ENCODE measurements around the gene ERMARD. TPM values are rescaled to one million over a fixed set of nuclear protein-coding genes. Genes with fewer than 3 reads are reported as not detected.

Gene ERMARD
- total RNA-seq, 4 donors from 2014 or later = 10.3 to 21.4 (median 17.6) TPM

DNA sequence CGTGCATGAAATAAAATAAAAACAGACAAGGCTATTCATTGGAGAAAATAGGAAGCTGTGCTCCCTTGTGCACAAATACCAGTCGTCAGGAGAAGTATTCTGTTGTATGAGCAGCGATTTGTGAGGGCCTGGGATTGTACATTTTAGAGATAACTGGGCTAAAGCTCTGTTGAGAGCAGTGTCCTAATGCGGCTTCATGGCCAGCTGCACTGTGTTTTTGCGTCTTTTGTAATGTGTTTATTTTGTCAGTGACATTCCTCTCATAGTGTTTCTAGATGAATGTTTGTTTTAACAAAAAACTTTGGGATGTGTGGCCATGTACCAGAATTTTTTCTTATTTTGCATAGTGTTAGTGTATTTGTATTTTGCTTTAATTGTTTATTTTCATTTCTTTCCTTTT lies 14.8 kb downstream of the ERMARD start:
- 63 to 80% methylated on average over 4 to 5 of the region's 5 CpGs for WGBS, 2 donors
- DNase-seq = no peak
- H3K4me3 ChIP-seq = no peak overlapping the region

DNA sequence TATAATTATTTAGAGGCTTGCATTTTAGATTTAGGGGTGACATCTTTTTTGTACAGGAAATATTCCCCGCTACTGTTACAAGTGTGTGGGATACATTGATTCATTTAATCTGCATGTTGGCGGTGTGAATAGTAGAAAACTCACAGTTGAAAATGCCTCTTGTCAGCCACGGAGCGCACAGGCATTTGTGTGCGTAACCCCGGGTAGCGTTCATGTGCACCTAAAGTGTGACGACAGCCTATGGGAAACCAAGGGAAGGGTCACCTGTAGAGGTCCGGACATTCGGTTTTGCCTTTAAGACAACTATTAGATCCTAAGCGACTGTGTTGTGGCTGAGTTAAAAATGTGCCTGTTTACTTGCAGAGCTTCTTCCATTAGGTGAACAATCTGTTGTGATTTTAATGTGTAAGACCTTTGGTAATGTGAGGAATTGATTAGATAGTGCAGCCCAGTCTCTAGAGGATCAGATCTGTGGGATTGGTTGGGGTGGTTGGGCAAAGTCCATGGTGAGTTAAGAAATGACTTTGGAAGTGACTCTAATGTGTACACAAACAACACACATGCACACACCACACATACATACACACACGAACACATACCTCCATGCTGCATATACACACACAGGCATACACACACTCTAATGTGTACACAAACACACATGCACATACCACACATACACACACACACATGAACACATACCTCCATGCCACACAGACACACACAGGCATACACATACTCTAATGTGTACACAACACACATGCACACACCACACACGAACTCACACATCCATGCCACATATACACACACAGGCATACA lies 15.7 kb downstream of the ERMARD start:
- Histone ChIP-seq H3K36me3 (peaks cover 9 to 97% (median 19%) of the 10 kb centered on the region in 3 donors), H3K27me3 (no peaks in the 10 kb centered on the region), H3K27ac (peak overlapping the region in 1 of 4 donors; percentile 25), H3K4me1 (peaks cover 0 to 5% (median 3%) of the 10 kb centered on the region in 3 donors), H3K4me3 (no peak overlapping the region), H3K9me3 (no peaks in the 10 kb centered on the region)
- 92 to 95% methylated on average over 12 to 13 of the region's 13 CpGs for WGBS, 2 donors
- no peak for DNase-seq
- intact Hi-C loops (cut with DNase I) = no loop called here
- TF ChIP-seq, protein P1, sequence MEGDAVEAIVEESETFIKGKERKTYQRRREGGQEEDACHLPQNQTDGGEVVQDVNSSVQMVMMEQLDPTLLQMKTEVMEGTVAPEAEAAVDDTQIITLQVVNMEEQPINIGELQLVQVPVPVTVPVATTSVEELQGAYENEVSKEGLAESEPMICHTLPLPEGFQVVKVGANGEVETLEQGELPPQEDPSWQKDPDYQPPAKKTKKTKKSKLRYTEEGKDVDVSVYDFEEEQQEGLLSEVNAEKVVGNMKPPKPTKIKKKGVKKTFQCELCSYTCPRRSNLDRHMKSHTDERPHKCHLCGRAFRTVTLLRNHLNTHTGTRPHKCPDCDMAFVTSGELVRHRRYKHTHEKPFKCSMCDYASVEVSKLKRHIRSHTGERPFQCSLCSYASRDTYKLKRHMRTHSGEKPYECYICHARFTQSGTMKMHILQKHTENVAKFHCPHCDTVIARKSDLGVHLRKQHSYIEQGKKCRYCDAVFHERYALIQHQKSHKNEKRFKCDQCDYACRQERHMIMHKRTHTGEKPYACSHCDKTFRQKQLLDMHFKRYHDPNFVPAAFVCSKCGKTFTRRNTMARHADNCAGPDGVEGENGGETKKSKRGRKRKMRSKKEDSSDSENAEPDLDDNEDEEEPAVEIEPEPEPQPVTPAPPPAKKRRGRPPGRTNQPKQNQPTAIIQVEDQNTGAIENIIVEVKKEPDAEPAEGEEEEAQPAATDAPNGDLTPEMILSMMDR (IDR thresholded peaks at IDR 0.05) = no peak
- TF ChIP-seq POLR2A (IDR thresholded peaks at IDR 0.05) = no peak

More for the DNA sequence above, 14.8 kb downstream of the ERMARD start:
- H3K27me3 ChIP-seq = no peaks in the 10 kb centered on the region
- peaks cover 0 to 5% (median 3%) of the 10 kb centered on the region in 3 donors for H3K4me1 ChIP-seq
- H3K9me3 ChIP-seq = no peaks in the 10 kb centered on the region
- peak overlapping the region in 2 of 4 donors; percentile 16 to 57 for H3K27ac ChIP-seq
- peaks cover 9 to 97% (median 15%) of the 10 kb centered on the region in 3 donors for H3K36me3 ChIP-seq
- intact Hi-C loops (cut with DNase I) = no loop called here
- no peak for TF ChIP-seq POLR2A (IDR thresholded peaks at IDR 0.05)
- TF ChIP-seq, protein P1 (IDR thresholded peaks at IDR 0.05) = no peak

DNA sequence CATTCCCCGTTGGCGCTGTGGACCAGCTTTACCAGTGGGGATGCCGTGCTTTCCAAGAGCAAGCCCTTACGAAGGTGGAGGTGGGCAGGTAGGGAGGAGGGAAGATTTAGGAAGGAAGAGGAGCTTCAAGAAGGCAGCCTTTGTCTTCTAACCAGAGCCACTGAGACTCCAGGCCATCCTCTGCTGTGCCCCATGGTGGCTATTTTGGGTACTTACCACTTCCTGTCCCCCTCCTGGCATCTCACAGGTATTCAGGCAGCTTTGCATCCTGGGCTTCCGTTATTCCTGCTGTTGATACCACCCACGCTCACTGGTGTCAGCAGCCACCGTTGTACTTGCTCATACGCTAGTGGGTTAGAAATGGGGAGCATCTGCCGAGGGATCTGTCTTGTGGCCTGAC lies 22.9 kb downstream of the ERMARD start:
- DNase-seq = no peak
- no peak overlapping the region for H3K4me3 ChIP-seq
- intact Hi-C loops (cut with DNase I) = no loop called here
- no peak overlapping the region for H3K27ac ChIP-seq
- H3K27me3 ChIP-seq = no peaks in the 10 kb centered on the region
- 91 to 92% methylated on average over 4 to 8 of the region's 9 CpGs for WGBS, 2 donors
- no peak for TF ChIP-seq POLR2A (IDR thresholded peaks at IDR 0.05)
- TF ChIP-seq, protein P1 (IDR thresholded peaks at IDR 0.05) = no peak
- H3K9me3 ChIP-seq = no peaks in the 10 kb centered on the region
- H3K4me1 ChIP-seq = no peaks in the 10 kb centered on the region
- peaks cover 9 to 95% (median 17%) of the 10 kb centered on the region in 3 donors for H3K36me3 ChIP-seq

DNA sequence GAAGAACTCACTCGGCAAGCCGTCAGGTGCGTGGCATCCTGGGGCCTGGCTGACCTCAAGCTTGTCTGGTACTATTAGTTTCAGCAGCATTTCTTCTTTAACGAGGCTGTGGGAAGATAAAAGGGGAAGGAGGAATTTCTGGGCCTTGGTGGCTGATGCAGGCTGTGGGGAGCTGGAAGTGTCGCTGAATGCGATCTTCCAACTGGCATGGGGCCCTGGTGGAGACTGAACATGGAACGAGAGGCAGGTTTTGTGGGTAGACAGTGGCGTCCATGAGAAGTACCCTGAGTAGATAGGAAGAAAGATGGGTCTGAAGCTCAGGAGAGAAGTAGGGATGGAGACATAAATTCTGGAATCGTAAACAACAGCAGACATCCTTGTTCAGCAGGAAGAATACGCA lies 23.9 kb downstream of the ERMARD start:
- 88 to 90% methylated on average over 10 of the region's 10 CpGs for WGBS, 2 donors
- H3K4me3 ChIP-seq = no peak overlapping the region
- no peak for TF ChIP-seq POLR2A (IDR thresholded peaks at IDR 0.05)
- TF ChIP-seq, protein P1 (IDR thresholded peaks at IDR 0.05) = no peak
- H3K9me3 ChIP-seq = no peaks in the 10 kb centered on the region
- peaks cover 9 to 96% (median 15%) of the 10 kb centered on the region in 3 donors for H3K36me3 ChIP-seq
- H3K27me3 ChIP-seq = no peaks in the 10 kb centered on the region
- H3K4me1 ChIP-seq = no peaks in the 10 kb centered on the region
- no peak for DNase-seq
- intact Hi-C loops (cut with DNase I) = no loop called here
- H3K27ac ChIP-seq = no peak overlapping the region

DNA sequence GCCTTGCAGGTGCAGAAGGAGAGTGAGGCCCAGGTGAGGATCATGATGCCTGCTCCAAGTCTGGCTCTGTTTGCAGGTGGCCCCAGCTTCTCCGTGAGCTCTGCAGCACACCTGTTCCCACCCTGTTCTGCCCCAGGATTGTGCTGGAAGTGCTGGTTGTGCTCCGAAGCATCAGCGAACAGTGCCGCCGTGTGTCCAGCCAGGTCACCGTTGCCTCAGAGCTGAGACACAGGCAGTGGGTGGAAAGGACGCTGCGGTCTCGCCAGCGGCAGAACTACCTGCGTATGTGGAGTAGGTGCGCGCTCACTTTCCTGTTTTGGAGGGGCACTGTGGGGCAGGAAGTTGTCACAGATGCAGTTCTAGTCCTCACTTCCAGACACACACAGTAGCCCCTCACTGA lies 25.0 kb downstream of the ERMARD start:
- peaks cover 9 to 95% (median 15%) of the 10 kb centered on the region in 3 donors for H3K36me3 ChIP-seq
- no peaks in the 10 kb centered on the region for H3K4me1 ChIP-seq
- no peak overlapping the region for H3K4me3 ChIP-seq
- 100% methylated on average over 1 of the region's 13 CpGs; no CpG with 5 or more reads in 1 of the 2 donors for WGBS, 2 donors
- no peak for DNase-seq
- no peaks in the 10 kb centered on the region for H3K9me3 ChIP-seq
- intact Hi-C loops (cut with DNase I) = no loop called here
- no peak overlapping the region for H3K27ac ChIP-seq
- no peak for TF ChIP-seq POLR2A (IDR thresholded peaks at IDR 0.05)
- TF ChIP-seq, protein P1 (IDR thresholded peaks at IDR 0.05) = no peak
- H3K27me3 ChIP-seq = no peaks in the 10 kb centered on the region

Measured in esophagus squamous epithelium (tissue), 5 donors.